DND-41 (cell line): ENCODE data around the gene STRIP1.

ENCODE experiments used
- EZH2 ChIP-seq: IDR thresholded peaks from 3 replicates; pipeline ENCODE4 v1.6.1; 2012; ENCODE audit warnings: borderline replicate concordance, low read depth, mild to moderate bottlenecking, moderate library complexity, low read length, inconsistent platforms; ENCODE audit not compliant: severe bottlenecking
- TF ChIP-seq, protein P1 (sequence below): IDR thresholded peaks from 2 replicates; pipeline ENCODE4 v1.5.1; 2012; ENCODE audit warnings: borderline replicate concordance, low read length, moderate library complexity, mild to moderate bottlenecking; ENCODE audit not compliant: poor library complexity, severe bottlenecking; ENCODE audit errors: extremely low read depth

DNA sequence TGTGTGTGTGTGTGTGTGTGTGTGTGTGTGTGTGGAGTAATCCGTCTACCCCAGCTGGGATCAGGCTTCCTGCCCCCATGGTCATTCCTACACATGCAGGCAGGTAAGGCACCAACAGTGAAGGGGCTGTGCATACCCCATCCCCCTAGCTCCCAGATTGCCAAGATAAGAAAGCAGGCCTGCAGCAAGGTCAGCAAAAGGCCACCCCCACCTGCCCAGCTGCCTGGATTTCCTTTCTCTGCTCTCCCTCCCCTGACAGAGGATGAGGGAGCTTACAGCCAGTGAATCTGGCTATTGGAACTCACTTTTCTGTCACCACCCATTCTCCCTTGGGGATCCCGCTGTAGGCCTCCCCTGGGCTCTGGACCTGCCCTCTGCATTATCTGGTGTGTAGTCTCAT is 28.2 kb downstream of the STRIP1 start:
- TF ChIP-seq, protein P1, sequence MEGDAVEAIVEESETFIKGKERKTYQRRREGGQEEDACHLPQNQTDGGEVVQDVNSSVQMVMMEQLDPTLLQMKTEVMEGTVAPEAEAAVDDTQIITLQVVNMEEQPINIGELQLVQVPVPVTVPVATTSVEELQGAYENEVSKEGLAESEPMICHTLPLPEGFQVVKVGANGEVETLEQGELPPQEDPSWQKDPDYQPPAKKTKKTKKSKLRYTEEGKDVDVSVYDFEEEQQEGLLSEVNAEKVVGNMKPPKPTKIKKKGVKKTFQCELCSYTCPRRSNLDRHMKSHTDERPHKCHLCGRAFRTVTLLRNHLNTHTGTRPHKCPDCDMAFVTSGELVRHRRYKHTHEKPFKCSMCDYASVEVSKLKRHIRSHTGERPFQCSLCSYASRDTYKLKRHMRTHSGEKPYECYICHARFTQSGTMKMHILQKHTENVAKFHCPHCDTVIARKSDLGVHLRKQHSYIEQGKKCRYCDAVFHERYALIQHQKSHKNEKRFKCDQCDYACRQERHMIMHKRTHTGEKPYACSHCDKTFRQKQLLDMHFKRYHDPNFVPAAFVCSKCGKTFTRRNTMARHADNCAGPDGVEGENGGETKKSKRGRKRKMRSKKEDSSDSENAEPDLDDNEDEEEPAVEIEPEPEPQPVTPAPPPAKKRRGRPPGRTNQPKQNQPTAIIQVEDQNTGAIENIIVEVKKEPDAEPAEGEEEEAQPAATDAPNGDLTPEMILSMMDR = no peak
- TF ChIP-seq EZH2 = no peak
